Dermis lymphatic vessel endothelial cell (primary cell): Measurements from ENCODE around the gene B4GALT7. TPM values are rescaled to one million over a fixed set of nuclear protein-coding genes. Genes with fewer than 3 reads are reported as not detected.

Experiments
- total RNA-seq: library from RNA; depleted of rRNA; stranded (reverse); fragments of >200 nt; gene quantifications from 2 replicates; pipeline ENCODE4 v1.2.1, GENCODE V29; 2014

Gene B4GALT7
- 21.7 and 26.9 TPM in 2 replicates for total RNA-seq

GRCh38 chr5:177599731-177600507, at the start of gene B4GALT7:
B4GALT7 (plus strand) TSS chr5:177600132; CDS start chr5:177600211, 79 bp downstream.

GRCh38 chr5:177554474-177555111, 45.3 kb upstream of the B4GALT7 start, which contains the start of gene FAM193B:
FAM193B (minus strand) TSS chr5:177554563; CDS start chr5:177554458, 105 bp downstream.

GRCh38 chr5:177592010-177592834, 7.7 kb upstream of the B4GALT7 start, which contains the start of gene TMED9:
TMED9 (plus strand) TSS chr5:177592203; CDS start chr5:177592215, 12 bp downstream.

Other genes with a start within 250 kb of the B4GALT7 start
- 322 and 383 TPM in 2 replicates for gene LMAN2, start 248.5 kb upstream of the B4GALT7 start, total RNA-seq
- gene RGS14, start 242.2 kb upstream of the B4GALT7 start, total RNA-seq, result 4.6 and 5.1 TPM in 2 replicates
- gene SLC34A1, start 215.7 kb upstream of the B4GALT7 start, total RNA-seq, result not detected in 2 replicates
- not detected in 2 replicates for gene PFN3, start 199.5 kb upstream of the B4GALT7 start, total RNA-seq
- gene F12, start 190.6 kb upstream of the B4GALT7 start, total RNA-seq, result 0.54 and 0.77 TPM in 2 replicates
- 13.1 and 15.0 TPM in 2 replicates for gene GRK6, start 173.5 kb upstream of the B4GALT7 start, total RNA-seq
- 1.3 and 1.6 TPM in 2 replicates for gene PRR7, start 153.3 kb upstream of the B4GALT7 start, total RNA-seq
- gene DBN1, start 126.5 kb upstream of the B4GALT7 start, total RNA-seq, result 91.8 and 130 TPM in 2 replicates
- 27.2 and 30.5 TPM in 2 replicates for gene PDLIM7, start 102.5 kb upstream of the B4GALT7 start, total RNA-seq
- gene DOK3, start 90.3 kb upstream of the B4GALT7 start, total RNA-seq, result 1.4 and 2.1 TPM in 2 replicates
- gene DDX41, start 83.2 kb upstream of the B4GALT7 start, total RNA-seq, result 65.1 and 72.5 TPM in 2 replicates
- 13.2 and 14.8 TPM in 2 replicates for gene FAM193B, start 45.6 kb upstream of the B4GALT7 start, total RNA-seq
- gene TMED9, start 7.9 kb upstream of the B4GALT7 start, total RNA-seq, result 109 and 137 TPM in 2 replicates
- not detected in 2 replicates for gene FAM153A, start 182.8 kb downstream of the B4GALT7 start, total RNA-seq